Transverse colon (tissue), 4 donors: ENCODE results near the gene EIF2AK3. TPM values are rescaled to one million over a fixed set of nuclear protein-coding genes. Genes with fewer than 3 reads are reported as not detected.

ENCODE experiments used
- DNase-seq: peaks from one replicate; pipeline ENCODE4 v3.0.0-alpha.2; 2019
- H3K27ac ChIP-seq, 4 donors: fragments of 200-600 bp; sonication (generic); 2 replicates each; pipeline ENCODE4 v1.5.1; 2016 to 2018; ENCODE audit warnings: inconsistent platforms in 4 of 4
- H3K27me3 ChIP-seq: fragments of 200-600 bp; sonication (generic); 2 replicates; pipeline ENCODE4 v1.5.1; 2017; ENCODE audit warnings: inconsistent platforms
- H3K36me3 ChIP-seq, 4 donors: fragments of 200-600 bp; sonication (generic); 2 replicates each; pipeline ENCODE4 v1.5.1; 2017 to 2019; ENCODE audit warnings: inconsistent platforms in 4 of 4
- H3K4me1 ChIP-seq, 4 donors: fragments of 200-600 bp; sonication (generic); 2 replicates each; pipeline ENCODE4 v1.5.1; 2017 to 2020; ENCODE audit warnings: inconsistent platforms in 4 of 4
- H3K4me3 ChIP-seq, 4 donors: fragments of 200-600 bp; sonication (generic); 1 replicate in 1 of 4; 2 replicates in 3 of 4; pipeline versions ENCODE4 v1.5.1 to v1.6.1; 2017 to 2019; ENCODE audit warnings: inconsistent platforms in 4 of 4
- H3K9me3 ChIP-seq, 2 donors: fragments of 200-600 bp; sonication (generic); 2 replicates each; pipeline ENCODE4 v1.5.1; 2017 to 2019; ENCODE audit warnings: inconsistent platforms in 2 of 2
- EP300 ChIP-seq: sonication (generic); formaldehyde crosslinking; IDR thresholded peaks from one replicate; pipeline ENCODE4 v1.6.1; 2017; ENCODE audit warnings: antibody characterized with exemption, low read depth
- POLR2A ChIP-seq: fragments of 450-650 bp; IDR thresholded peaks from one replicate; pipeline ENCODE4 v1.6.1; 2016; ENCODE audit warnings: antibody characterized with exemption, mild to moderate bottlenecking, moderate library complexity
- POLR2AphosphoS5 ChIP-seq, 3 donors: sonication (generic); formaldehyde crosslinking; IDR thresholded peaks; one replicate each; pipeline ENCODE4 v1.6.1; 2016; ENCODE audit warnings: antibody characterized with exemption in 3 of 3
- WGBS, 2 donors: methylation state at CpG; one replicate each; pipeline ENCODE4 v1.1.5; 2018; ENCODE audit warnings: low coverage in 1 of 2; 5-methylcytosine and 5-hydroxymethylcytosine counted together
- in situ Hi-C, 4 donors: fragments of 200-750 bp; cut with MboI; loops; one replicate each; pipeline versions ENCODE4 v1.15.0 to v1.15.1; 2017; ENCODE audit warnings: low sequenced_read_pairs in 3 of 4, low pct_ligation_motif_present in 1 of 4, low pct_unique_long_range_greater_than_20kb in 1 of 4
- intact Hi-C: fragments of 100-400 bp; cut with DNase I; formaldehyde crosslinking; loops from one replicate; pipeline ENCODE4 v1.15.1; 2023; ENCODE audit warnings: low total_unique reads
- total RNA-seq, 4 donors: library from RNA; depleted of rRNA; stranded (reverse); fragments of >200 nt; gene quantifications; one replicate each; pipeline ENCODE4 v1.1.0, GENCODE V29; 2016
- TF ChIP-seq, protein P1 (sequence below), 5 experiments: fragments of 200-600 bp in 3 of 5; fragments of 450-650 bp in 2 of 5; sonication (generic) in 3 of 5; IDR thresholded peaks; 1 replicate in 2 of 5; 2 replicates in 3 of 5; pipeline ENCODE4 v1.5.1; 2016 to 2017; ENCODE audit warnings: antibody characterized with exemption in 5 of 5, inconsistent platforms in 3 of 5, mild to moderate bottlenecking in 2 of 5, moderate library complexity in 1 of 5

Gene EIF2AK3
- total RNA-seq, 4 donors from 2014 or later = 19.5 to 44.8 (median 32.9) TPM

GRCh38 chr2:88668862-88669261, 41.6 kb upstream of the EIF2AK3 start:
- 69 to 100% methylated on average over 1 to 2 of the region's 2 CpGs for whole genome bisulfite sequencing, 2 donors
- in situ Hi-C loops = loop anchor here in 3 of 4 donors (5.0 to 10.0 kb wide), 2 partner anchors 74 to 77 kb away; no protein-coding TSS in a partner anchor

DNA sequence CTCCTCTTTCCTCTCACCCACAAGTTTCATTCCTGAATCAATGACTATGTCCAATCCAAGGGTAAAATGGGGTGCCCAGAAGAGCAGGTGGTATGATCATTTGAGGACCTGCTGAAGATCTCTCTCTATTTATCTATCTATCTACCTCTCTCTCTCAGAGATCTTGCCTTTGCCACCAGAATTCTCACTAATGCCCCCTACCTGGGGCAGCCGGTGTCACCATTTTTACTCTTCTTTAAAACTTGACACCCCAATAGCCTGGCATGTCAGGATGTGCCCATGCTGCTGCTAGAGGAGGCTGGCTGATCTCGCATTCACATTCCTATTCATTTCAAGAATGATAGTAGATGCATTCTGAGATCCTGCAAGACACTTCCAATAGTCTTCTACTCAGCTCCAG, 40.0 kb upstream of the EIF2AK3 start:
- intact Hi-C loops = loop anchor here (5.0 kb wide), 1 partner anchor 70 kb away; no protein-coding TSS in a partner anchor
- Histone ChIP-seq H3K36me3 (no peaks in the 10 kb centered on the region), H3K4me3 (no peak overlapping the region), H3K27ac (no peak overlapping the region), H3K9me3 (no peaks in the 10 kb centered on the region), H3K4me1 (peaks cover 0 to 3% (median 0%) of the 10 kb centered on the region in 4 donors), H3K27me3 (no peaks in the 10 kb centered on the region)
- no peak for DNase-seq
- TF ChIP-seq POLR2AphosphoS5 (IDR thresholded peaks at IDR 0.05) = no peak
- no peak for TF ChIP-seq EP300
- TF ChIP-seq, protein P1, sequence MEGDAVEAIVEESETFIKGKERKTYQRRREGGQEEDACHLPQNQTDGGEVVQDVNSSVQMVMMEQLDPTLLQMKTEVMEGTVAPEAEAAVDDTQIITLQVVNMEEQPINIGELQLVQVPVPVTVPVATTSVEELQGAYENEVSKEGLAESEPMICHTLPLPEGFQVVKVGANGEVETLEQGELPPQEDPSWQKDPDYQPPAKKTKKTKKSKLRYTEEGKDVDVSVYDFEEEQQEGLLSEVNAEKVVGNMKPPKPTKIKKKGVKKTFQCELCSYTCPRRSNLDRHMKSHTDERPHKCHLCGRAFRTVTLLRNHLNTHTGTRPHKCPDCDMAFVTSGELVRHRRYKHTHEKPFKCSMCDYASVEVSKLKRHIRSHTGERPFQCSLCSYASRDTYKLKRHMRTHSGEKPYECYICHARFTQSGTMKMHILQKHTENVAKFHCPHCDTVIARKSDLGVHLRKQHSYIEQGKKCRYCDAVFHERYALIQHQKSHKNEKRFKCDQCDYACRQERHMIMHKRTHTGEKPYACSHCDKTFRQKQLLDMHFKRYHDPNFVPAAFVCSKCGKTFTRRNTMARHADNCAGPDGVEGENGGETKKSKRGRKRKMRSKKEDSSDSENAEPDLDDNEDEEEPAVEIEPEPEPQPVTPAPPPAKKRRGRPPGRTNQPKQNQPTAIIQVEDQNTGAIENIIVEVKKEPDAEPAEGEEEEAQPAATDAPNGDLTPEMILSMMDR (IDR thresholded peaks at IDR 0.05) = no peak
- in situ Hi-C loops = loop anchor here in 3 of 4 donors (5.0 to 10.0 kb wide), 2 partner anchors 72 to 75 kb away; no protein-coding TSS in a partner anchor
- WGBS, 2 donors = 95% methylated on average over 2 of the region's 2 CpGs; no CpG with 5 or more reads in 1 of the 2 donors

More at GRCh38 chr2:88668862-88669261, 41.6 kb upstream of the EIF2AK3 start:
- Histone ChIP-seq H3K4me1 (peaks cover 0 to 5% (median 0%) of the 10 kb centered on the region in 4 donors), H3K36me3 (no peaks in the 10 kb centered on the region), H3K4me3 (no peak overlapping the region), H3K27me3 (no peaks in the 10 kb centered on the region), H3K9me3 (no peaks in the 10 kb centered on the region), H3K27ac (no peak overlapping the region)
- no peak for DNase-seq
- TF ChIP-seq POLR2AphosphoS5 (IDR thresholded peaks at IDR 0.05) (no peak), EP300 (no peak), POLR2A (no peak)
- TF ChIP-seq, protein P1 (IDR thresholded peaks at IDR 0.05) = no peak
- intact Hi-C loops = loop anchor here (5.0 kb wide), 1 partner anchor 72 kb away; no protein-coding TSS in a partner anchor

GRCh38 chr2:88666576-88666975, 39.3 kb upstream of the EIF2AK3 start:
- WGBS, 2 donors = 84% methylated on average over 4 of the region's 4 CpGs; no CpG with 5 or more reads in 1 of the 2 donors
- in situ Hi-C loops = loop anchor here in 3 of 4 donors (5.0 to 10.0 kb wide), 2 partner anchors 72 to 74 kb away; no protein-coding TSS in a partner anchor
- H3K4me1 ChIP-seq = no peaks in the 10 kb centered on the region
- no peaks in the 10 kb centered on the region for H3K9me3 ChIP-seq
- intact Hi-C loops = loop anchor here (5.0 kb wide), 1 partner anchor 69 kb away; no protein-coding TSS in a partner anchor
- TF ChIP-seq, protein P1 (IDR thresholded peaks at IDR 0.05) = no peak
- TF ChIP-seq POLR2AphosphoS5 (IDR thresholded peaks at IDR 0.05) = no peak
- no peak for TF ChIP-seq EP300
- no peak for TF ChIP-seq POLR2A
- H3K27ac ChIP-seq = no peak overlapping the region
- H3K27me3 ChIP-seq = no peaks in the 10 kb centered on the region
- no peaks in the 10 kb centered on the region for H3K36me3 ChIP-seq
- no peak for DNase-seq
- H3K4me3 ChIP-seq = no peak overlapping the region

- H3K9me3 ChIP-seq = no peaks in the 10 kb centered on the region
- 90 to 100% methylated on average over 1 of the region's 1 CpG for WGBS, 2 donors
- in situ Hi-C loops = loop anchor here in 1 of 4 donors (10.0 kb wide), 1 partner anchor 66 kb away; no protein-coding TSS in a partner anchor
These were observed 33.4 kb upstream of the EIF2AK3 start for GRCh38 chr2:88660622-88661021.

More at GRCh38 chr2:88660622-88661021, 33.4 kb upstream of the EIF2AK3 start:
- H3K4me3 ChIP-seq = no peak overlapping the region
- peaks cover 0 to 13% (median 4%) of the 10 kb centered on the region in 4 donors for H3K4me1 ChIP-seq
- no peaks in the 10 kb centered on the region for H3K36me3 ChIP-seq
- H3K27ac ChIP-seq = no peak overlapping the region
- intact Hi-C loops = no loop called here
- no peak for DNase-seq
- H3K27me3 ChIP-seq = no peaks in the 10 kb centered on the region
- TF ChIP-seq EP300 (no peak), POLR2A (no peak), POLR2AphosphoS5 (IDR thresholded peaks at IDR 0.05) (no peak)
- TF ChIP-seq, protein P1 (IDR thresholded peaks at IDR 0.05) = no peak
